HFFc6 (cell line): ENCODE measurements around the gene LCA5L. TPM values are rescaled to one million over a fixed set of nuclear protein-coding genes. Genes with fewer than 3 reads are reported as not detected.

Experiments used
- DNase-seq: peaks from one replicate; pipeline ENCODE4 v3.0.0-alpha.2; 2018
- H3K27ac Mint-ChIP-seq: 2 replicates; pipeline ENCODE4 v1.8.0; 2020; ENCODE audit warnings: mild to moderate bottlenecking, mixed read lengths
- H3K27me3 Mint-ChIP-seq: 2 replicates; pipeline ENCODE4 v1.8.0; 2021; ENCODE audit warnings: mild to moderate bottlenecking, moderate library complexity, mixed read lengths; ENCODE audit not compliant: insufficient read depth
- H3K36me3 Mint-ChIP-seq: 2 replicates; pipeline ENCODE4 v1.8.0; 2021; ENCODE audit warnings: low read depth, mixed read lengths
- H3K4me1 Mint-ChIP-seq: 2 replicates; pipeline ENCODE4 v1.8.0; 2020; ENCODE audit warnings: low read depth, mixed read lengths
- H3K4me3 Mint-ChIP-seq: 2 replicates; pipeline ENCODE4 v1.8.0; 2020; ENCODE audit warnings: mild to moderate bottlenecking, moderate library complexity, mixed read lengths
- H3K9me3 Mint-ChIP-seq: 2 replicates; pipeline ENCODE4 v1.8.0; 2020; ENCODE audit warnings: mild to moderate bottlenecking, mixed read lengths
- total RNA-seq, 6 experiments: library from RNA; stranded (reverse); fragmentation: NEBNext Ultra II Directional; extraction: Animal tissue kit (Norgen Biotek cat#: 25700); gene quantifications; 2 replicates in 1 of 6; 3 replicates in 5 of 6; pipeline ENCODE4 v1.2.3, GENCODE V29; 2021
- TF ChIP-seq, protein P1 (sequence below): fragments of 200-600 bp; sonication (generic); IDR thresholded peaks from 2 replicates; pipeline ENCODE4 v1.5.0; 2021; ENCODE audit warnings: antibody characterized with exemption, mild to moderate bottlenecking

Gene LCA5L
- total RNA-seq, 6 experiments from 2014 or later: 0.73 to 1.4 (median 0.86) TPM

GRCh38 chr21:39480271-39480670, 34.7 kb upstream of the LCA5L start:
- H3K27me3 Mint-ChIP-seq: peaks cover 8% of the 10 kb centered on the region
- H3K9me3 Mint-ChIP-seq: no peaks in the 10 kb centered on the region
- no peaks in the 10 kb centered on the region for H3K36me3 Mint-ChIP-seq
- H3K4me3 Mint-ChIP-seq: no peak overlapping the region
- TF ChIP-seq, protein P1, sequence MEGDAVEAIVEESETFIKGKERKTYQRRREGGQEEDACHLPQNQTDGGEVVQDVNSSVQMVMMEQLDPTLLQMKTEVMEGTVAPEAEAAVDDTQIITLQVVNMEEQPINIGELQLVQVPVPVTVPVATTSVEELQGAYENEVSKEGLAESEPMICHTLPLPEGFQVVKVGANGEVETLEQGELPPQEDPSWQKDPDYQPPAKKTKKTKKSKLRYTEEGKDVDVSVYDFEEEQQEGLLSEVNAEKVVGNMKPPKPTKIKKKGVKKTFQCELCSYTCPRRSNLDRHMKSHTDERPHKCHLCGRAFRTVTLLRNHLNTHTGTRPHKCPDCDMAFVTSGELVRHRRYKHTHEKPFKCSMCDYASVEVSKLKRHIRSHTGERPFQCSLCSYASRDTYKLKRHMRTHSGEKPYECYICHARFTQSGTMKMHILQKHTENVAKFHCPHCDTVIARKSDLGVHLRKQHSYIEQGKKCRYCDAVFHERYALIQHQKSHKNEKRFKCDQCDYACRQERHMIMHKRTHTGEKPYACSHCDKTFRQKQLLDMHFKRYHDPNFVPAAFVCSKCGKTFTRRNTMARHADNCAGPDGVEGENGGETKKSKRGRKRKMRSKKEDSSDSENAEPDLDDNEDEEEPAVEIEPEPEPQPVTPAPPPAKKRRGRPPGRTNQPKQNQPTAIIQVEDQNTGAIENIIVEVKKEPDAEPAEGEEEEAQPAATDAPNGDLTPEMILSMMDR: no peak
- no peak overlapping the region for H3K27ac Mint-ChIP-seq
- H3K4me1 Mint-ChIP-seq: peaks cover 14% of the 10 kb centered on the region
- no peak for DNase-seq

GRCh38 chr21:39479814-39480182, 34.2 kb upstream of the LCA5L start:
- H3K4me3 Mint-ChIP-seq: no peak overlapping the region
- H3K36me3 Mint-ChIP-seq: no peaks in the 10 kb centered on the region
- peaks cover 13% of the 10 kb centered on the region for H3K4me1 Mint-ChIP-seq
- TF ChIP-seq, protein P1: no peak
- DNase-seq: no peak
- H3K27ac Mint-ChIP-seq: no peak overlapping the region
- no peaks in the 10 kb centered on the region for H3K9me3 Mint-ChIP-seq
- peaks cover 8% of the 10 kb centered on the region for H3K27me3 Mint-ChIP-seq

DNA sequence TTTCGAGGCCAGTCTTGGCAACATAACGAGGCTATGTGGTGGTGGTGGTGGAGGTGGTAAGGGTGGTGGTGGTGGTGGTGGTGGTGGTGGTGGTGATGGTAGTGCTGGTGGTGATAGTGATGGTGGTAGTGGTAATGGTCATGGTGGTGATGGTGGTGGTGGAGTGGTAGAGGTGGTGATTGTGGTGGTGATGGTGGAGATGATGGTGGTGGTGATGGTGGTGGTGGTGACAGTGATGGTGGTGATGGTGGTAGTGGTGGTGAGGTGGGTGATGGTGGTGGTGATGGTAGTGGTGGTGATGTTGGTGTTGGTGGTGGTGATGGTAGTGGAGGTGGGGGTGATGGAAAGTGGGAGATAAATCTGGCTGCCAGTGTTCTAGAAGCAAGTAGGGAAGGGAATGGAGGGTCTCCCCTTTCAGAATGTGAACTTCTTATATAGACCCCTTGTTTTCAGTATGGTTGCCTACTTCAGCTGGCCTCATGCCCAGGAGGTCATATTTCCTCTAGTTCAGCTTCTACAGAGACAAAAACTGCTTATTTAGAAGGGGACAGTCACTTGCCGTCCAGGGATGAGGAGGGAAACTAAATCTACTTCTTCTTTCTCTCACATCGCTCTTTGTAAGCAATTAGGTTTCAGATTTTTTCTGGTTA, 33.7 kb upstream of the LCA5L start:
- H3K36me3 Mint-ChIP-seq: no peaks in the 10 kb centered on the region
- peaks cover 8% of the 10 kb centered on the region for H3K27me3 Mint-ChIP-seq
- H3K4me1 Mint-ChIP-seq: peaks cover 8% of the 10 kb centered on the region
- H3K9me3 Mint-ChIP-seq: no peaks in the 10 kb centered on the region
- H3K4me3 Mint-ChIP-seq: no peak overlapping the region
- TF ChIP-seq, protein P1: no peak
- no peak for DNase-seq
- no peak overlapping the region for H3K27ac Mint-ChIP-seq

DNA sequence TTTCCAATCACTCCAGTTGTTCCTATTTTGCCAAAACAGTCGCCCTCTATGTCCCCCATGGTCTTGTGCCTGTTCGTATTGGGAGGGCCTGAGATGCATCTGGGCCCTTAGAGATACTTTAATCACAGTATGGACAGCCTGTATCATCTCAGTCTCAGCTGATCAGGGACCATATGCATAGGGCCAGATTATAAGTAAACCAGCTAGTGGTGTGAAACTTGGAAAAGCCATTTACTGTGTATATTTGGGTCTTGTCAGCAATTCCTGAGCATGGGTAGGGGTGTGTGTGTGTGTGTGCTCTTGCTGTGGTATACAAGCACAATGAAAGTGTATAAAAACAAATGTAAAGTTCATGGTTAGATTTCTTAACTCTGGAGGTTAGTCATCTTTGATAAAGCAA, 29.0 kb upstream of the LCA5L start:
- H3K4me1 Mint-ChIP-seq: no peaks in the 10 kb centered on the region
- peaks cover 4% of the 10 kb centered on the region; the same call in 1 of the 2 replicates for H3K27me3 Mint-ChIP-seq
- H3K4me3 Mint-ChIP-seq: no peak overlapping the region
- TF ChIP-seq, protein P1: no peak
- H3K9me3 Mint-ChIP-seq: no peaks in the 10 kb centered on the region
- DNase-seq: no peak
- H3K27ac Mint-ChIP-seq: no peak overlapping the region
- no peaks in the 10 kb centered on the region for H3K36me3 Mint-ChIP-seq

DNA sequence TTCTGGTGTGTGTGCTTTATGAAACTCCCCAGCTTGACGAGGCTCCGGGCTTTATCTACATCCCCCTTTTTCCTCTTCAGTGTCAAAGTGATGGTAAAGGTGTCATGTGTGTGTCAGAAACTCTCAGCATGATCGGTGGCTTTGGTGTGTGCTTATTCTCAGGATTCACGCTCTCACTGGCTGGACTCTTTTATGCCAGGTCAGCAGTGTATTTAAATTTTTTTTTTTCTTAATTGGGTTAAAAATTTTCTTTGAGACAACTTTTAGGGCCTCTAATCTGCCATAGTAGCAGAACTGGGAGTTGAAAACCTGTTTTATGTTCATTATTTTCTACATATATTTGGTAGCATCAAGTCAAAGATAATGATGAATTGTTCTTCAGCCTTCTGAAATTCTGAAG, 27.2 kb upstream of the LCA5L start:
- TF ChIP-seq, protein P1: no peak
- H3K9me3 Mint-ChIP-seq: no peaks in the 10 kb centered on the region
- no peak for DNase-seq
- no peak overlapping the region for H3K4me3 Mint-ChIP-seq
- no peaks in the 10 kb centered on the region for H3K36me3 Mint-ChIP-seq
- no peaks in the 10 kb centered on the region for H3K4me1 Mint-ChIP-seq
- no peak overlapping the region for H3K27ac Mint-ChIP-seq
- H3K27me3 Mint-ChIP-seq: peaks cover 4% of the 10 kb centered on the region
